ENCODE measurements around the gene HSFX3. TPM values are rescaled to one million over a fixed set of nuclear protein-coding genes. Genes with fewer than 3 reads are reported as not detected.
"Not testable (repeated sequence)": the region's sequence is repeated elsewhere in the genome, so short reads cannot be mapped to it uniquely, and the experiment has no call there.

HSFX3 gene
- total RNA-seq, 4 donors from 2014 or later: not detected

DNA sequence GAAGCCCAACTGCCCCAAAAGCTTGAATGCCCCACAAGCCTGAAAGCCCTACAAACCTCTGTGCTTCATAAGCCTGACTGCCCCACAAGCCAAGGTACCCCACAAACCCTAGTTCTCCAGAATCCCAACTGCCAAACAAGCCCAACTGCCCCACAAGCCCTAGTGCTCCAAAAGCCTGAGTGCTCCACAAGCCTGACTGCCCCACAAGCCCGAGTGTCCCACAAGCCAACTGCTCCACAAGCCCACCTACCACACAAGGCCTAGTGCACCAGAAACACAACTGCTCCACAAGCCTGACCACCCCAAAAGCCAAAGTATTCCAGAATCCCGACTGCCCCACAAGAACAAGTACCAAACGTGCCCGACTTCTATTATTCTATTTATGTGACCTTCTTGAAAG lies 13.6 kb upstream of the HSFX3 start:
- Histone ChIP-seq H3K27me3 (no peaks in the 10 kb centered on the region), H3K27ac (no peak overlapping the region), H3K9me3 (no peaks in the 10 kb centered on the region), H3K4me1 (no peaks in the 10 kb centered on the region), H3K36me3 (no peaks in the 10 kb centered on the region), H3K4me3 (no peak overlapping the region)
- 77% methylated on average over 3 of the region's 4 CpGs; no CpG with 5 or more reads in 1 of the 2 donors for WGBS, 2 donors (ENCODE audit: low coverage in 1 of 2)
- TF ChIP-seq, protein P1, sequence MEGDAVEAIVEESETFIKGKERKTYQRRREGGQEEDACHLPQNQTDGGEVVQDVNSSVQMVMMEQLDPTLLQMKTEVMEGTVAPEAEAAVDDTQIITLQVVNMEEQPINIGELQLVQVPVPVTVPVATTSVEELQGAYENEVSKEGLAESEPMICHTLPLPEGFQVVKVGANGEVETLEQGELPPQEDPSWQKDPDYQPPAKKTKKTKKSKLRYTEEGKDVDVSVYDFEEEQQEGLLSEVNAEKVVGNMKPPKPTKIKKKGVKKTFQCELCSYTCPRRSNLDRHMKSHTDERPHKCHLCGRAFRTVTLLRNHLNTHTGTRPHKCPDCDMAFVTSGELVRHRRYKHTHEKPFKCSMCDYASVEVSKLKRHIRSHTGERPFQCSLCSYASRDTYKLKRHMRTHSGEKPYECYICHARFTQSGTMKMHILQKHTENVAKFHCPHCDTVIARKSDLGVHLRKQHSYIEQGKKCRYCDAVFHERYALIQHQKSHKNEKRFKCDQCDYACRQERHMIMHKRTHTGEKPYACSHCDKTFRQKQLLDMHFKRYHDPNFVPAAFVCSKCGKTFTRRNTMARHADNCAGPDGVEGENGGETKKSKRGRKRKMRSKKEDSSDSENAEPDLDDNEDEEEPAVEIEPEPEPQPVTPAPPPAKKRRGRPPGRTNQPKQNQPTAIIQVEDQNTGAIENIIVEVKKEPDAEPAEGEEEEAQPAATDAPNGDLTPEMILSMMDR (IDR thresholded peaks at IDR 0.05): no peak
- TF ChIP-seq POLR2AphosphoS5 (IDR thresholded peaks at IDR 0.05) (no peak), EP300 (IDR thresholded peaks at IDR 0.05) (no peak), POLR2A (IDR thresholded peaks at IDR 0.05) (no peak)
- no peak for ATAC-seq

DNA sequence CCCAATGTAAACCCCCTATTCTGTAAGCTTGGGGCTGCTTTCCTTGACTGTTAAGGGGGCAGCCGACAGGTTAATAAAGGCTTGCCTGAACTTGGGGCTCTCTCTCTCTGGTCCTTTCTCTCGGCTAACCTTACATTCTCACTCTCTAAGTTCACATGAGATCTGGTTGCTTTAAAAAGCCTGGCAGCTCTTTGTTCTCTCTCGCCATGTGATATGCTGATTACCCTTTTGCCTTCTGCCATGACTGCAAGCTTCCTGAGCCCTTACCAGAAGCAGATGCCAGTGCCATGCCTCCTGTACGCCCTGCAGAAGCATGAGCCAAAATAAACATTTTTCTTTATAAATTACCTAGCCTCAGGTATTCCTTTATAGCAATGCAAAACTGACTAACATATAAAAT lies 5.5 kb upstream of the HSFX3 start:
- not testable (repeated sequence) for H3K9me3 ChIP-seq, ATAC-seq, H3K27me3 ChIP-seq, H3K4me1 ChIP-seq, H3K4me3 ChIP-seq, H3K36me3 ChIP-seq, H3K27ac ChIP-seq
- WGBS, 2 donors (ENCODE audit: low coverage in 1 of 2): no CpG with 5 or more reads among the region's 4 CpGs

DNA sequence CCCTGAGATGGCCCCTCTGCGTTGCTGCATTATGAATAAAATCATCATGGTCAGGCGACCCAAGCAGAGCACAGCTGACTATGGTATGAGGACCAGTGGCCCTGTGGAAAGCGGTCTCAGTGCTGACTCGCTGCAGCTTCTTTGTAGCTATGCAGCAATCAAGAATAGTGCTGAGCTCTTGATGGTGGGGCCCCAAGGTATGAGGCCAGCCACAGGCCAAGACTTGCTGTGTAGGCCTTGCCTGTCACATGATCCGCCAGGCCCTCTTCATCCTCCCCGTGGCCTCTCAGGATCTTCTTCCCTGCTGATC lies 2.2 kb upstream of the HSFX3 start:
- not testable (repeated sequence) for H3K9me3 ChIP-seq, H3K36me3 ChIP-seq, H3K27me3 ChIP-seq, H3K4me3 ChIP-seq, H3K27ac ChIP-seq, ATAC-seq, H3K4me1 ChIP-seq
- no CpG with 5 or more reads among the region's 6 CpGs for WGBS, 2 donors (ENCODE audit: low coverage in 1 of 2)

DNA sequence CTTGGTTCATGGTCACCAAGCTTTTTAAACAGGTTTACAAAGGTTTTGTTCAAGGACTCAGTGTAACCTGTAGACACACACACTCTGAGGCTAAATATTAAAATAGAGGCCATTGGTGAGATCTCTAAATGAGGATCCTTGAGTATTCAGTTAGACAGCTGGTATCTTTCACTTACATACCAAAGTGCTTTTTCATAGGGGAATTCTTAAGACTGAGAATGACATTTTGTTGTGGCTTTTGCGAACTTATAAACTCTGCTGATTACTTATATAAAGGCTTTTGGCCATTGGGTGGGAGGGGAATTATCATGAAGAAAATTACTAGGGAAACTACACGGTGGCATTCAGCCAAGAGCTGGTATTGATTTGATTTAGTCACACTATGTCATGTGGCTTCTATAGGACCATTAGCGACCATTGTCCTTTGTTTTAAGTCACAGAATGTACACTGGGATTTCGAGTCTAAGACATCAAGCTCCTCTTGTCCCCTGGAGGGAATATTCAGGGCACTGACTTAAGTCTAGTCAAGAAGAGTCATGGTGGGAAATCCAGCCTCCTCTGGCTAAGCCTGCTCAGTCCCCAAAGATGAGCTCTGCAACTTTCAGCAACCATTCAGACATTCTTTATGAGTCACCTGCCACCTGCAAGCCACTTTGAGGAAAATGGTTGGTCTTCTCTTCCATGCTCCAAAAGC lies 1.7 kb upstream of the HSFX3 start:
- H3K27me3 ChIP-seq, H3K36me3 ChIP-seq, H3K27ac ChIP-seq, H3K4me1 ChIP-seq, H3K4me3 ChIP-seq, H3K9me3 ChIP-seq, ATAC-seq: not testable (repeated sequence)
- no CpG with 5 or more reads among the region's 4 CpGs for WGBS, 2 donors (ENCODE audit: low coverage in 1 of 2)

DNA sequence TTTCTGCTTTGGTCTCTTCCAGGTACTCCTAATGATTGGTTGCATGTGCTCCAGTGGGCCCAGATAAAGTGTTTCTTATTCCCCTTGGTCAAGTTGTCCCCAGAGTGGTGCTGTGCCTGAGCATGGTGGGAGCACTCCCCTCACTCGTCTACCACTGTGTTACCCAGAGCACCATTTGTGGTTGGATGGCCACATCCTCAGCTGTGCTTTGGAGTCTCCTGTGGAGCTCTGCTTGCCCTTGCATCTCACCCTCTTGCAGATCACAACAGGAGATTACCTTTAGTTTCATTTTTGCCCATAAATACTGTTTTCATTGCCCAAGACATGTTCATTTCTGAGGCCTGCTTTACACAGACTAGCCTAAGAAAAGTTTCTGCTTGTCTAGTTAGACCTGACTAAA lies 730 bp upstream of the HSFX3 start:
- not testable (repeated sequence) for H3K4me3 ChIP-seq, H3K36me3 ChIP-seq, ATAC-seq, H3K4me1 ChIP-seq, H3K9me3 ChIP-seq, H3K27ac ChIP-seq, H3K27me3 ChIP-seq
- WGBS, 2 donors (ENCODE audit: low coverage in 1 of 2): 86% methylated on average over 1 of the region's 1 CpG; no CpG with 5 or more reads in 1 of the 2 donors

DNA sequence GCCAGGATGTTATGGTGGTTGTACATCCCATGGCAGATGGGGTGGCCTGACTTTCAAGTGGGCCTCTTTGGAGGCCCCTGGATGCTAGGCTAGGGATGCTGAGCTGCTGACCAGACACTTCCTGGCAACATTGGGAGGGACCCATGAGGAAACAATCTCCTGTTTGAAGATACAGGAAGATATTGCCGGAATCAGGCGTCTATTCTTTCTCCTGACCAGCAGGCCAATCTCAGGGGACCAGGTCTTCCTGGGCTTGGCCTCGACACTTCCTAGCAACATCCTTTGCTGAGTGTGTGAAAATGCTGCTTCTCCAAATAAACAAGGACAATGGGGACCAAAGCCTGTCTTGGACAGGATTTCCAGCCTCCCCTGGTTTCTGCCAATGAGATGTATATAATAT lies 1.9 kb downstream of the HSFX3 start:
- H3K27ac ChIP-seq, H3K36me3 ChIP-seq, H3K4me3 ChIP-seq, H3K27me3 ChIP-seq, H3K9me3 ChIP-seq, H3K4me1 ChIP-seq, ATAC-seq: not testable (repeated sequence)
- WGBS, 2 donors (ENCODE audit: low coverage in 1 of 2): no CpG with 5 or more reads among the region's 3 CpGs

DNA sequence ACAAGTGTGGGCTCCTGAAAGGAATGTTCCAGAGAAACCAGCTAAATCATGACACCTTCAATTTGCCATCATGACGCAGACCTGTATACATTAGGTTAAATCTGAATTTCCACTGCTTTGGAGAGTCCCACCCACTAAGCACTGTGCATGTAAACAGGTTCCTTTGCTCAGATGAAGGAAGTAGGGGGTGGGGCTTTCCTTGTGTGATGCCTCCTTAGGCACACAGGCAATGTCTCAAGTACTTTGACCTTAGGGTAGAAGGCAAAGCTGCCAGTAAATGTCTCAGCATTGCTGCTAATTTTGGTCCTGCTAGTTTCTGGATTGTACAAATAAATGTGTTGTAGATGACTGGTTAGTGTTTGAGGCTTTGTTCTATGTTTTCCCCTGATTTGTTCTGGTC lies 2.8 kb downstream of the HSFX3 start:
- no CpG with 5 or more reads among the region's 1 CpG for WGBS, 2 donors (ENCODE audit: low coverage in 1 of 2)
- not testable (repeated sequence) for H3K9me3 ChIP-seq, H3K36me3 ChIP-seq, ATAC-seq, H3K27ac ChIP-seq, H3K4me1 ChIP-seq, H3K4me3 ChIP-seq, H3K27me3 ChIP-seq

DNA sequence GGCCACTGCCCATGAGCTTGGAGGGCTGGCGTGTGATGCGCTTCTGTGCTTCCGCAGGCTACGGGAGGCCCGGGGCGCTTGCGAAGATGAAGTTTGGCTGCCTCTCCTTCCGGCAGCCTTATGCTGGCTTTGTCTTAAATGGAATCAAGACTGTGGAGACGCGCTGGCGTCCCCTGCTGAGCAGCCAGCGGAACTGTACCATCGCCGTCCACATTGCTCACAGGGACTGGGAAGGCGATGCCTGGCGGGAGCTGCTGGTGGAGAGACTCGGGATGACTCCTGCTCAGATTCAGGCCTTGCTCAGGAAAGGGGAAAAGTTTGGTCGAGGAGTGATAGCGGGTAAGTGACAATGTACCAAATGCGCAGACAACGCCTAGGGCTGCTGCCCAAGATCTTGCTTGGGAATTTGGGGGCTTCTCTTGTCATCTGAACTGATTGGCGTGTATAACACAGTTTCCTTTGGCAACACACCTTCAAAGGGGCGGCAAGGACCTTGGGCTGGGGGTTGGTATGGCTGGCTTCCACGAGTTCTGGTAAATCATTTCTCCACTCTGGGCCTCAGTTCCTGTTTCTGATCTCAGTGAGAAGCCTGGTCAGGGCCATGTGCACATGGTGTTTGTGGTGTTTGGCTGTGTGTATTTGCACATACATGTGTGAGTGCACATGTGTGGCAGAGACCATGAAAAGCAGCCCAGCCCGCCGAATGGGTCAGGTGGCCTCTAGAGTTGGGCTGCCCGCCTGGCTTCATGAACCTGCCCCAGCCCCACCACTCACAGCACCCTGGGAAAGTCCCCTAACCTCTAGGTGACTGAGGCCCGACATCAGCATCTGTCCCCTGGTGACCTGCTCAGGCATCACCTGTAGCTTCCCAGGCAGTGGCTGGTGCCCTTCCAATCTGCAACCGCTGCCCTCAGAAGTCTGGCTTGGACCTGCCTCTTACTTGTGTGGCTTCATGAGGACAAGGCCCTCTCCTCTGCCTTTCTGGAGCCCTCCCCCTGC lies 3.9 kb downstream of the HSFX3 start:
- not testable (repeated sequence) for H3K4me3 ChIP-seq, H3K27ac ChIP-seq, H3K36me3 ChIP-seq, H3K9me3 ChIP-seq, H3K27me3 ChIP-seq, H3K4me1 ChIP-seq, ATAC-seq
- WGBS, 2 donors (ENCODE audit: low coverage in 1 of 2): no CpG with 5 or more reads among the region's 29 CpGs

Data from gastroesophageal sphincter (tissue), 4 donors.